C4-2B (cell line): ENCODE data around the gene WDR73.

Experiments used
- H3K27ac ChIP-seq: fragments of 450-650 bp; 2 replicates; pipeline ENCODE4 v1.5.1; 2017
- ZFX ChIP-seq: fragments of 450-650 bp; IDR thresholded peaks from 2 replicates; pipeline ENCODE4 v1.6.1; 2017
- TF ChIP-seq, protein P1 (sequence below): fragments of 450-650 bp; conservative IDR thresholded peaks from 2 replicates; pipeline ENCODE4 v1.5.1; 2017; ENCODE audit warnings: mild to moderate bottlenecking

Gene WDR73

DNA sequence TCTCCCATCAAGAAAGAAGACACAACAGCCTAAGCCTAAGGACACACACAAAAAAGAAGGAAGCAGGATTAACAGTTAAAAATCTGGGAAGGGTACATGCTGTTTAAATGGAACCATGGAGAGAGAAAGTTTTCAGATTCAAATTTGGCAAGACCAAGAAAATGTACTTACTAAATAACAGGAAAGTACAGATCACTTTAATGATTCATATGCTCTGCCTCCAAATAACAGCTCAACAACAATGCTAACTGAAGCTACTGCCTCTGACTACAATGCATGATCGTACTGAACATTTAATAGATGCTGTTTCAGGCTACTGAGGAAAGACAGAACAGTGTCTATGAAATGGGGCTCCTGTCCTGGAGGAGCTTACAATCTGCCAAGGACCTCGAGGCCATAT is 12.3 kb upstream of the WDR73 start:
- H3K27ac ChIP-seq: no peak overlapping the region
- TF ChIP-seq, protein P1, sequence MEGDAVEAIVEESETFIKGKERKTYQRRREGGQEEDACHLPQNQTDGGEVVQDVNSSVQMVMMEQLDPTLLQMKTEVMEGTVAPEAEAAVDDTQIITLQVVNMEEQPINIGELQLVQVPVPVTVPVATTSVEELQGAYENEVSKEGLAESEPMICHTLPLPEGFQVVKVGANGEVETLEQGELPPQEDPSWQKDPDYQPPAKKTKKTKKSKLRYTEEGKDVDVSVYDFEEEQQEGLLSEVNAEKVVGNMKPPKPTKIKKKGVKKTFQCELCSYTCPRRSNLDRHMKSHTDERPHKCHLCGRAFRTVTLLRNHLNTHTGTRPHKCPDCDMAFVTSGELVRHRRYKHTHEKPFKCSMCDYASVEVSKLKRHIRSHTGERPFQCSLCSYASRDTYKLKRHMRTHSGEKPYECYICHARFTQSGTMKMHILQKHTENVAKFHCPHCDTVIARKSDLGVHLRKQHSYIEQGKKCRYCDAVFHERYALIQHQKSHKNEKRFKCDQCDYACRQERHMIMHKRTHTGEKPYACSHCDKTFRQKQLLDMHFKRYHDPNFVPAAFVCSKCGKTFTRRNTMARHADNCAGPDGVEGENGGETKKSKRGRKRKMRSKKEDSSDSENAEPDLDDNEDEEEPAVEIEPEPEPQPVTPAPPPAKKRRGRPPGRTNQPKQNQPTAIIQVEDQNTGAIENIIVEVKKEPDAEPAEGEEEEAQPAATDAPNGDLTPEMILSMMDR: no peak
- TF ChIP-seq ZFX: no peak

DNA sequence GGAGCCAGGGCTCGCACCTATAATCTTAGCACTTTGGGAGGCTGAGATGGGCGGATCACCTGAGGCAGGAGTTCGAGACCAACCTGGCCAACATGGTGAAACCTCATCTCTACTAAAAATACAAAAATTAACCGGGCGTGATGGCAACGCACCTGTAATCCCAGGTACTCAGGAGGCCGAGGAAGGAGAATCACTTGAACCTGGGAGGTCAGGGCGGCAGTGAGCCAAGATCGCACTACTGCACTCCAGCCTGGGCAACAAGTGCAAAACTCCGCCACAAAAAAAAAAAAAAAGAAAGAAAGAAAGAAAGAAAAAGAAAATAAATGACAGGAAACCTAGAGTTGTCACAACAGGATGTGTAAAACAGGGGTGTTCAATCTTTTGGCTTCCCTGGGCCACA is 6.9 kb upstream of the WDR73 start:
- no peak overlapping the region for H3K27ac ChIP-seq
- no peak for TF ChIP-seq ZFX
- TF ChIP-seq, protein P1: no peak

DNA sequence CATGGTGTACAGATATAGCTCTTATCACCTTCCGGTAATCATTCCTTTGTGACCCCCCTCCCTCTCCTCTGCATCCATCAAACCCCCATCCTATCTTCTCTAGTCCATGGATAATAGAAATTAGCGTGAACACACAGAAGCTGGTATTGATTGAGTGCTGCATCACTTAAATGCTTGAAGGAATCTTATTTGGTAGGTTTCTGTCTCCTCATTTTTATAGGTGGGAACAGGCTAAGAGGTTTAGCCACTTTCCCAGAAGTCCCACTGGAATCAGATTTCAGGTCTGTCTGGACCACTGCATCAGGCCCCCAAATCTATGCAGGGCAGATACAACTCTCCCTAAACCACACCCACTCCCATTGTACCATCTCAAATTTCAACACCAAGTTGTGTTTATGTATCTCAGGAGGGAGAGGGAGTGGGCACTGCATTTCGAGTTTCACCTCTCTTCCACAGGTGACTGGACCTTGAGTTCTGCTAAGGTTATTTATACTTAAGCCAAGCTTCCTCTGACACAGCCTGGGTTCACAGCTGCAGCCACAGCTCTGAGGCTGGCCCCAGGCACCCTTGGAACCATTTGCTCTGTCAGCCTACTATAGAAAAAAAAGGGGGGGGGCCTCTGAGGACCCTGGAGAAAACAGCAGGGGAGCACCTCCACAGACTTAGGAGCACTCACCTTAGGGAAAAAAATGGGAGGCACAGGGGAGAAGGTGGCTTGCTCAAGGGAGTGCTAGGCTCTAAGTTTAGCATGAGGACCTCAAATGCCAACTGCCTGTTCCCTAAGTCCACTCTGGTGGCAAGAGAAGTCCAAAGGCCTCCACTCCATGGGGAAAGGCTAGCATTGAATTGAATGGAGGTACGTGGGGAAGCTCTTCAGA is 6.1 kb upstream of the WDR73 start:
- TF ChIP-seq ZFX: no peak
- no peak overlapping the region for H3K27ac ChIP-seq

DNA sequence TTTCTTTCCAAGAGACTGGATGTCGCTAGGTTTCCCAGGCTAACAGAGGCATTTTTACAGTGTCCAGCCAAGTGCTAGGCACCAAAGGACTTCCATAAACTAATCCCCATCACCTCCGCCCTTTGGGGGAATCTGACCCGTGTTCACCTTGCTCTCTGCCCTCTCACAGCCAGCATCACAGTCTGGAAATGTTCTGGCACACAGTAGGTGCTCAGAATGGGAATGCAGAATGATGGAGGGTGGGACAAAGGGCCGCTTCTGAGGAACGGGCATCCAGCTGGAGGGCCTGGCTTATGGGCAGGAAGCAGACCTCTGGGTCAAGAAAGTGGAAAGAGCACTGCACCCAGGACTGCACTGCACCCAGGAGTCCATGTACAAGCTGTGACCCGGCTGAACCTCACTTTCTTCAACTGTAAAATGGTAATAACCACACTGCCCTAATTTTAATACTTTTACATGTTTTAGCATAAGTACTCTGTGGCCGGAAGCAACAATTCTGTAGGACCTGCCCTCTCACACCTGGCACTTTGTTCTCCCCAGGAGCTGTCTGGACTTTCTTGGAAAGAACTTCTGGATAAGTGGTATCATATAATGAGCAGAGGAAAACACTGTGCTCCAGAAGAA is 4.8 kb upstream of the WDR73 start:
- peak overlapping the region; percentile 41 for H3K27ac ChIP-seq
- TF ChIP-seq, protein P1: no peak
- TF ChIP-seq ZFX: no peak

- TF ChIP-seq, protein P1: peak; percentile 78
- TF ChIP-seq ZFX: no peak
- H3K27ac ChIP-seq: peak within 1 kb of the TSS; percentile 41
Measured at GRCh38 chr15:84658080-84658787, 4.2 kb upstream of the WDR73 start, which contains the start of gene NMB. NMB (minus strand) TSS chr15:84658199; CDS start chr15:84658152, 47 bp downstream.

DNA sequence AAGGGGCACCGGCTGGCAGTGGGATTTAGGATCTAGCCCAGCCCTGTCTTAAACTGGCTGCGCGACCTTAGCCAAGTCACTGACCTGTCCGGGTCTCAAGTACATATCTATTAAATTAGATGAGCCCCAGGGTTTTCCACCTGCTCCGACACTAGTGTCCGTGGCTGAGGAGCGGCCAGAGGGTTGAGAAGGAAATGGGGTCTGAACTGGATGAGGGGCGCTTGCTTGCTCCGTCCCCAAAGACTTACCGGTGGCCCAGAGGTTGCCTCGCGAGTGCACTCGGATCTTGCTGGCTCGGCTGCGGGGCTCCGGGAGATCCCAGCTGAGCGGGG is 3.6 kb upstream of the WDR73 start:
- H3K27ac ChIP-seq: peak overlapping the region; percentile 41
- no peak for TF ChIP-seq ZFX
- TF ChIP-seq, protein P1: no peak

DNA sequence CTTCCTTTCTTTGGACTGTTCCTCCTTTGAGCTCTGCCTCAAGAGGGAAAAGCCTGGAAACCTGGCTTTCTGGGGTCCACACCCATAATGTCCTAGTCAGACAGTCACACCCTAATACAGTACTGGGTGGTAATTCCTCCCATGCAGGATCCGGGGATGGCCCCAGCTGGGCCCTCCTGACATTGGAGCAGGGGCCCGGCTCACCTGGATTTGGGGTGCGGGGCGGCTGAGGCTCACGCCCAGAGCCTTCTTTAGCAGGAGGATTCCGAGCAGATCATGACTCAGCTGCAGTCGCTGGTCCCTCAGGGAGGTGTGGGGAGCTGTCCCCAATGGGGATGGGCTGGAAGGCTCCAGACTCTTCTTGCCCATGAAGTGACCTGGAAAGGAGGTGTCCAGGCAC is 2.9 kb upstream of the WDR73 start:
- TF ChIP-seq ZFX: no peak
- TF ChIP-seq, protein P1: no peak
- H3K27ac ChIP-seq: no peak overlapping the region
